Loucy (cell line): ENCODE data around the gene OR1M1.

Experiments used
- EZH2phosphoT487 ChIP-seq: fragments of 200-600 bp; IDR thresholded peaks from 2 replicates; pipeline ENCODE4 v1.6.1; 2018; ENCODE audit warnings: antibody characterized with exemption, mild to moderate bottlenecking, moderate library complexity, borderline replicate concordance
- TF ChIP-seq, protein P1 (sequence below): fragments of 200-600 bp; sonication (generic); conservative IDR thresholded peaks from 2 replicates; pipeline ENCODE4 v1.5.1; 2014; ENCODE audit warnings: mild to moderate bottlenecking, antibody characterized with exemption, low read length

DNA sequence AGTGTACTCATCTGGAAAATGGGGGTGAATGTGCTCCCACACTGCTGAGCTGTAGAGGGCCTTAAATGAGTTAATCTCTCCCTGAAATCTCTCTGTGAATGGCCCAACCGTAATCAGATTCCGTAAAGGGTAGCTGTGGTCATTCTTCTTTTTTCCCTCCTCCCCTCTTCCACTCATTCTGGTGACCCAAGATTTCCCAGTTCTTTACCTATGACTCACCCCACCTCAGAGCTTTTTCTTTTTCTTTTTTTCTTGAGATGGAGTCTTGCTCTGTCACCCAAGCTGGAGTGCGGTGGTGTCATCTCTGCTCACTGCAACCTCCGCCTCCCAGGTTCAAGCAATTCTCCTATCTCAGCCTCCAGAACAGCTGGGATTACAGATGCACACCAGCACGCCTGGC is 43.3 kb upstream of the OR1M1 start:
- TF ChIP-seq, protein P1, sequence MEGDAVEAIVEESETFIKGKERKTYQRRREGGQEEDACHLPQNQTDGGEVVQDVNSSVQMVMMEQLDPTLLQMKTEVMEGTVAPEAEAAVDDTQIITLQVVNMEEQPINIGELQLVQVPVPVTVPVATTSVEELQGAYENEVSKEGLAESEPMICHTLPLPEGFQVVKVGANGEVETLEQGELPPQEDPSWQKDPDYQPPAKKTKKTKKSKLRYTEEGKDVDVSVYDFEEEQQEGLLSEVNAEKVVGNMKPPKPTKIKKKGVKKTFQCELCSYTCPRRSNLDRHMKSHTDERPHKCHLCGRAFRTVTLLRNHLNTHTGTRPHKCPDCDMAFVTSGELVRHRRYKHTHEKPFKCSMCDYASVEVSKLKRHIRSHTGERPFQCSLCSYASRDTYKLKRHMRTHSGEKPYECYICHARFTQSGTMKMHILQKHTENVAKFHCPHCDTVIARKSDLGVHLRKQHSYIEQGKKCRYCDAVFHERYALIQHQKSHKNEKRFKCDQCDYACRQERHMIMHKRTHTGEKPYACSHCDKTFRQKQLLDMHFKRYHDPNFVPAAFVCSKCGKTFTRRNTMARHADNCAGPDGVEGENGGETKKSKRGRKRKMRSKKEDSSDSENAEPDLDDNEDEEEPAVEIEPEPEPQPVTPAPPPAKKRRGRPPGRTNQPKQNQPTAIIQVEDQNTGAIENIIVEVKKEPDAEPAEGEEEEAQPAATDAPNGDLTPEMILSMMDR = no peak
- TF ChIP-seq EZH2phosphoT487 = no peak
